22Rv1 (cell line): Measurements from ENCODE around the gene ZNF557.

Experiments used
- H3K27ac ChIP-seq: fragments of 450-650 bp; 2 replicates; pipeline ENCODE4 v1.5.1; 2017
- ZFX ChIP-seq: fragments of 450-650 bp; IDR thresholded peaks from 2 replicates; pipeline ENCODE4 v1.6.1; 2017; ENCODE audit warnings: antibody characterized with exemption, borderline replicate concordance
- TF ChIP-seq, protein P1 (sequence below): fragments of 450-650 bp; IDR thresholded peaks from 2 replicates; pipeline ENCODE4 v1.5.1; 2017; ENCODE audit warnings: mild to moderate bottlenecking

ZNF557 gene

DNA sequence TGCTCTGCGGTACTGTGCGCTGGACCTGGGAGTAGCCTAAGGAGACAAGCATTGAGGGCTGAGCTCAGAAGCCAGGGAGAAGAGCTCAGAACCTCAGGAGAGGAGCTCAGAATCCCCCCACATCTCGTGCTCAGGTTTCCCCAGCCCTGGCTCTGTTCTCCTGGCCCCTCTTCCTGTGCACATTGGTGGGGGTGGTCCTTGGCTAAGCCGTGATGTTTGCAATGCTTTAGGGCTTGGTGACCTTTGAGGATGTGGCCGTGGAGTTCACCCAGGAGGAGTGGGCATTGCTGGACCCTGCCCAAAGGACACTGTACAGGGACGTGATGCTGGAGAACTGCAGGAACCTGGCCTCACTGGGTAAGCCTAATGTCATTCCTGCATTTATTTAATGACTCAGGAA is 6.6 kb downstream of the ZNF557 start:
- TF ChIP-seq, protein P1, sequence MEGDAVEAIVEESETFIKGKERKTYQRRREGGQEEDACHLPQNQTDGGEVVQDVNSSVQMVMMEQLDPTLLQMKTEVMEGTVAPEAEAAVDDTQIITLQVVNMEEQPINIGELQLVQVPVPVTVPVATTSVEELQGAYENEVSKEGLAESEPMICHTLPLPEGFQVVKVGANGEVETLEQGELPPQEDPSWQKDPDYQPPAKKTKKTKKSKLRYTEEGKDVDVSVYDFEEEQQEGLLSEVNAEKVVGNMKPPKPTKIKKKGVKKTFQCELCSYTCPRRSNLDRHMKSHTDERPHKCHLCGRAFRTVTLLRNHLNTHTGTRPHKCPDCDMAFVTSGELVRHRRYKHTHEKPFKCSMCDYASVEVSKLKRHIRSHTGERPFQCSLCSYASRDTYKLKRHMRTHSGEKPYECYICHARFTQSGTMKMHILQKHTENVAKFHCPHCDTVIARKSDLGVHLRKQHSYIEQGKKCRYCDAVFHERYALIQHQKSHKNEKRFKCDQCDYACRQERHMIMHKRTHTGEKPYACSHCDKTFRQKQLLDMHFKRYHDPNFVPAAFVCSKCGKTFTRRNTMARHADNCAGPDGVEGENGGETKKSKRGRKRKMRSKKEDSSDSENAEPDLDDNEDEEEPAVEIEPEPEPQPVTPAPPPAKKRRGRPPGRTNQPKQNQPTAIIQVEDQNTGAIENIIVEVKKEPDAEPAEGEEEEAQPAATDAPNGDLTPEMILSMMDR: no peak
- H3K27ac ChIP-seq: no peak overlapping the region

DNA sequence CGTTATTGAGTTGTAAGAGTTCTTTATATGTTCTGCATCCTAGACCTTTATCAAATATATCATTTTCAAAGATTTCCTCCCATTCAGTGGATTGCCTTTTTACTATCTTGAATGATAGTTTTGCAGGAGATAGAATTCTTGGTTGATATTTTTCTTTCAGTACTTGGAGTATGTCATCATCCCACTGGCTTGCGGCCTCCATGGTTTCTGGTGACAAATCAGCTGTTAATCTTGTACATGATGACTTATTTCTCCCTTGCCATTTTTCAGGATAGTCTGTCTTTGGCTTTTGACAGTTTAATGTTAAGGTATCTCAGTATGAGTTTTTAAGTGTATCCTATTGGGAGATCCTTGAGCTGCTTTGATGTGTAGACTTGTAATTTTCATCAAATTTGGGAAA is 8.5 kb downstream of the ZNF557 start:
- TF ChIP-seq, protein P1: no peak
- TF ChIP-seq ZFX: no peak
- H3K27ac ChIP-seq: no peak overlapping the region

DNA sequence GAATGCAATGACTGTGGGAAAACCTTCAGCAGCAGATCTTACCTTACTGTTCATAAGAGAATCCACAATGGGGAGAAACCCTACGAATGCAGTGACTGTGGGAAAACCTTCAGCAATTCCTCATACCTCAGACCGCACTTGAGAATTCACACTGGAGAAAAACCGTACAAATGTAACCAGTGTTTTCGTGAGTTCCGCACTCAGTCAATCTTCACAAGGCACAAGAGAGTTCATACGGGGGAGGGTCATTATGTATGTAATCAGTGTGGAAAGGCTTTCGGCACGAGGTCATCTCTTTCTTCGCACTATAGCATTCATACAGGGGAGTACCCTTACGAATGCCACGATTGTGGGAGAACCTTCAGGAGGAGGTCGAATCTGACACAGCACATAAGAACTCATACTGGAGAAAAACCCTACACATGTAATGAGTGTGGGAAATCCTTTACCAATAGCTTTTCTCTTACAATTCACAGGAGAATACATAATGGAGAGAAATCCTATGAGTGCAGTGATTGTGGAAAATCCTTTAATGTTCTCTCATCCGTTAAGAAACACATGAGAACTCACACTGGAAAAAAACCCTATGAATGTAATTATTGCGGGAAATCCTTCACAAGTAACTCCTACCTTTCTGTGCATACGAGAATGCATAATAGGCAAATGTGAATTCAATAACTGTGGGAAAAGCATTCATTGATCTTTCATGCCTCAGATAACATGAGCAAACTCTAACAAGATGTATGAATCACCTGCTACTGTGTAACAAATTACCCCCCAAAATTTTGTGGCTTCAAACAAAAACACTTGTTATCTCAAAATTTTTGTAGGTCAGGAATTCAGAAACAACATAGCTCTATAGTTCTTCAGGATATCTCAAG is 13.8 kb downstream of the ZNF557 start:
- TF ChIP-seq, protein P1: no peak
- TF ChIP-seq ZFX: no peak
- no peak overlapping the region for H3K27ac ChIP-seq

DNA sequence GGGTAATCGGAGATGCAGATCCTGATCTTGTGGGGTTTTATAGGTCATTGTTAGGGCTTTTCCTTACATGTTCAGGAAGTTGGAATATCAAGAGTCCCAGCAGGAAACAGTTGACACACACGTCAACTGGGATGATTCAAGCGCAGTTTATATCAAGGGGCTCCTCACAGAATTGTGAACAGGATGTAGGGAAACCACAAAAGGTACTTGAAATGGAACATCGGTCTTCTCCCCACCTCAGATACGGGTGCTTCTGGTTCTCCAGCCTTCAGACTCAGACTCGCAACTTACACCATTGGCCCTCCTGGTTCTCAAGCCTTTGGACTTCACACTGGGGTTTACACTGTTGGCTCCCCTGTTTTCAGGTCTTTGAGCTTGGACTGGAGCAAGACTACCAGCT is 19.5 kb downstream of the ZNF557 start:
- no peak overlapping the region for H3K27ac ChIP-seq
- TF ChIP-seq, protein P1: no peak
- TF ChIP-seq ZFX: no peak

DNA sequence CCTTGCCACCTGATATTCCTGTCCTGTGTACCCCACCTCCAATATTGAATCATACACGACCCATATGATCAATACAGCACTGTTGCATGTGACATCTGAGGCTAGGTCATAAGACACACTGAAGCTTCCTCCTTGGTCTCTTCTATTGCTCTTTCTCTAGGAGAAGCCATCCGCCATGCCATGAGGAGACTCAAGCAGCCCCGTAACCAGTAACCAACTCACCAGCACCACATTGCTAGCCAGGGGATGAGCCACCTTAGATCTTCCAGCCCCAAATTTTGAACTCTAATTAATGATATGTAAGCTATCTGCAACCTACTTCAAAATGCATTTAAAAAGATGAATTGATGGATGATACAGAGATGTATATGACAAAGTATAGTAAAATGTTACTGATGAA is 28.6 kb downstream of the ZNF557 start:
- peak overlapping the region; percentile 94 for H3K27ac ChIP-seq
- TF ChIP-seq, protein P1: no peak
- no peak for TF ChIP-seq ZFX

DNA sequence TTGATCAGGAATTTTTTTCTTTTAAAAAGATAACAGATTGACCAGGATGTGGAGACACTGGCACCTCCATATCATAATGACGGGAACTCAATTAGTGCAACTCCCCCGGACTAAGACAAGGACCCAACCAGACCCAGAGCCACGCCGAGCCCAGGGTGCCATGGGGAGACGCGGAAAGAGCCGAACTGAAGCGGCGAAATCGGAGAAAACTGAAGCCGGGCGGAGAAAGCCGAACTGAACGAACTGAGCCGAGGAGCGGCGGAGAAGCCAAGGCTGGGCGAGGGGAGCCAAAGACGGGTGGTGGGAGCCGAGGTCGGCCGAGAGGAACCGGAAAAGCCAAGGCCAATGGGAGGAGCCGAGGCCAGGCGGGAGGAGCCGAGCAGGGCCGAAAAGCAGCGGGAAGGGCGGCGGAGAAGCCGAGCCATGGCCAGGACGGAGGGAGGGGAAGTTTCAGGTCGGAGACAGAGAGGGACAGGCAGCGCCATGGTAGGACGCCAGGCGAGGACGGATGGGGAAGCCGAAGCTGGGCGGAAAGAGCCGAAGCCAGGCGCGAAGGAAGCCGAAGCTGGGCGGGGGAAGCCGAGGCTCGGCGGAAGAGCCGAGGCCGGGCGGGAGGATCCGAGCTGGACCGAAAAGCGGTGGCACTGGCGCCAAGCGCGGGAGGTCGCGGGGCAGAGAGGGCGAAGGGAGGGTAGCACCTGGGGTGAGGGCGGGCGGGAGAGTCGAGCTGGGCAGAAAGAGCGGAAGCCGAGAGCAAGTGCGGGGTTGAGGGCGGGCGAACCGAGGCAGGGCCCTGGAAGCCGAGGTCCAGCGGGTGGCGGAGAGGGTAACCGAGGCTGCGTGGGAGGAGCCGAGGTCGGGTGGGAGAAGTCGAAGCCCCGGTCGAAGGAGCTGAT is 29.4 kb downstream of the ZNF557 start:
- peak overlapping the region; percentile 94 for H3K27ac ChIP-seq
- TF ChIP-seq ZFX: no peak
- TF ChIP-seq, protein P1: no peak

DNA sequence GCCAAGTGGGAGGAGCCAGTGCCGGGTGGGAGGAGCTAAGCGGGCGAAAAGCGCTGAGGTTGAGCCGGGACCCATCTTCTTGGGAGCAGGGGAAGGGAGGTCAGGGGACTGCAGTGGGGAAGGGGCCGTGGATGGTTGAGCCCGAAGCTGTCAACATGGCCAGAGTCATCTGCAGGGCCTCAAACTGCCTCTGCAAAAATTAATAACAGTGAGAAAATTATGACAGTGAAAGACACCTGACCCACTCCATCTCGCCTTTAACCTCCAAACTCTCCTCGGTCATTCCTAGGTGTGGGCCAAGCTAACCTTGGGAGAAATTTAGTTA is 30.1 kb downstream of the ZNF557 start:
- peak overlapping the region; percentile 94 for H3K27ac ChIP-seq
- TF ChIP-seq ZFX: no peak
- TF ChIP-seq, protein P1: no peak
